GM23338 (cell line): ENCODE measurements around the gene IDE. TPM values are rescaled to one million over a fixed set of nuclear protein-coding genes. Genes with fewer than 3 reads are reported as not detected.

Source experiments
- CREB1 ChIP-seq: fragments of 250-450 bp; sonication (Bioruptor Pico); IDR thresholded peaks from 2 replicates; pipeline ENCODE4 v1.5.0; 2020; ENCODE audit warnings: low read depth, mild to moderate bottlenecking, moderate library complexity
- ETS1 ChIP-seq: IDR thresholded peaks from 2 replicates; pipeline ENCODE4 v1.6.1; 2016; ENCODE audit warnings: antibody characterized with exemption
- EZH2phosphoT487 ChIP-seq: fragments of 200-600 bp; sonication (generic); IDR thresholded peaks from one replicate; pipeline ENCODE4 v1.8.1; 2018; ENCODE audit warnings: antibody characterized with exemption; ENCODE audit not compliant: unreplicated experiment
- NANOG ChIP-seq: IDR thresholded peaks from 2 replicates; pipeline ENCODE4 v1.6.1; 2016; ENCODE audit warnings: antibody characterized with exemption, borderline replicate concordance
- POLR2AphosphoS5 ChIP-seq: IDR thresholded peaks from 2 replicates; pipeline ENCODE4 v1.6.1; 2016; ENCODE audit warnings: antibody characterized with exemption, low read depth
- REST ChIP-seq: IDR thresholded peaks from one replicate; pipeline ENCODE4 v1.6.1; 2018; ENCODE audit warnings: antibody characterized with exemption; ENCODE audit not compliant: unreplicated experiment
- ZNF331 ChIP-seq: fragments of 250-450 bp; sonication (Bioruptor Pico); IDR thresholded peaks from 2 replicates; pipeline ENCODE4 v1.5.0; 2020; ENCODE audit warnings: low read depth, mild to moderate bottlenecking, moderate library complexity
- ZNF462 ChIP-seq: fragments of 250-450 bp; sonication (Bioruptor Pico); IDR thresholded peaks from 2 replicates; pipeline ENCODE4 v1.5.0; 2020; ENCODE audit warnings: mild to moderate bottlenecking, moderate library complexity
- polyA plus RNA-seq: library from polyadenylated mRNA; unstranded; fragments of >200 nt; fragmentation: Nextera tagmentation; extraction: Ambion mirVana; gene quantifications from 2 replicates; pipeline ENCODE4 v1.2.1, GENCODE V29; 2016
- total RNA-seq: library from RNA; depleted of rRNA; stranded (reverse); fragments of >200 nt; shearing (Covaris generic); gene quantifications from 2 replicates; pipeline ENCODE4 v1.2.3, GENCODE V29; 2014

Gene IDE
- total and polyA plus RNA-seq, 2 experiments from 2014 or later = 12.9 to 36.3 TPM

- TF ChIP-seq ZNF462 (CRISPR knock-in tag) (no peak), ZNF331 (CRISPR knock-in tag) (no peak), CREB1 (CRISPR knock-in tag) (no peak), NANOG (no peak), REST (no peak), EZH2phosphoT487 (no peak), ETS1 (no peak), POLR2AphosphoS5 (no peak)
These were observed 95.4 kb downstream of the IDE start (continued) for GRCh38 chr10:92478536-92478935.
